ENCODE results near the gene HSP90AA1.

- no peak for TF ChIP-seq CTCF (conservative IDR thresholded peaks at IDR 0.05; ENCODE audit: low read length)
- no peak for TF ChIP-seq EZH2phosphoT487 (IDR thresholded peaks at IDR 0.05; ENCODE audit: borderline replicate concordance)
Measured at GRCh38 chr14:102050625-102051024, 36.2 kb downstream of the HSP90AA1 start.

Data from Loucy (cell line).